Hepatocyte (in vitro differentiated cells): Measurements from ENCODE around the gene RASAL3. TPM values are rescaled to one million over a fixed set of nuclear protein-coding genes. Genes with fewer than 3 reads are reported as not detected.

Source experiments
- DNase-seq: peaks from one replicate; pipeline ENCODE4 v3.0.0-alpha.2; 2016; ENCODE audit warnings: low spot score
- H2AFZ ChIP-seq: fragments of 200-600 bp; sonication (generic); 2 replicates; pipeline ENCODE4 v1.6.0; 2016; ENCODE audit warnings: antibody characterized with exemption, mild to moderate bottlenecking
- H3K27ac ChIP-seq: fragments of 200-600 bp; sonication (generic); 2 replicates; pipeline ENCODE4 v1.5.1; 2016; ENCODE audit warnings: mild to moderate bottlenecking
- H3K27me3 ChIP-seq: fragments of 200-600 bp; sonication (generic); 2 replicates; pipeline ENCODE4 v1.6.1; 2016
- H3K36me3 ChIP-seq: fragments of 200-600 bp; sonication (generic); replicated peaks from 2 replicates; pipeline ENCODE4 v1.5.1; 2016; ENCODE audit warnings: low read depth; ENCODE audit not compliant: insufficient read depth
- H3K4me1 ChIP-seq: fragments of 200-600 bp; sonication (generic); 2 replicates; pipeline ENCODE4 v1.5.1; 2016; ENCODE audit warnings: mild to moderate bottlenecking, moderate library complexity; ENCODE audit not compliant: insufficient read depth
- H3K4me2 ChIP-seq: fragments of 200-600 bp; sonication (generic); 2 replicates; pipeline ENCODE4 v1.6.0; 2016
- H3K4me3 ChIP-seq: fragments of 200-600 bp; sonication (generic); 2 replicates; pipeline ENCODE4 v1.5.1; 2016; ENCODE audit warnings: mild to moderate bottlenecking
- H3K79me2 ChIP-seq: fragments of 200-600 bp; sonication (generic); 2 replicates; pipeline ENCODE4 v1.6.0; 2017; ENCODE audit warnings: mild to moderate bottlenecking
- H3K9me2 ChIP-seq: fragments of 200-600 bp; sonication (generic); replicated peaks from 2 replicates; pipeline ENCODE4 v1.6.0; 2017; ENCODE audit warnings: mild to moderate bottlenecking; ENCODE audit not compliant: insufficient read depth
- H3K9me3 ChIP-seq: fragments of 200-600 bp; sonication (generic); 2 replicates; pipeline ENCODE4 v1.5.1; 2016; ENCODE audit warnings: low read depth, mild to moderate bottlenecking
- H4K20me1 ChIP-seq: fragments of 200-600 bp; sonication (generic); 2 replicates; pipeline ENCODE4 v1.6.0; 2016; ENCODE audit warnings: mild to moderate bottlenecking; ENCODE audit not compliant: insufficient read depth, poor library complexity, severe bottlenecking
- CTCF ChIP-seq: fragments of 200-600 bp; sonication (generic); IDR thresholded peaks from 2 replicates; pipeline ENCODE4 v1.5.1; 2016; ENCODE audit warnings: antibody characterized with exemption, mild to moderate bottlenecking; ENCODE audit not compliant: poor library complexity
- EZH2 ChIP-seq: fragments of 200-600 bp; sonication (generic); IDR thresholded peaks from 2 replicates; pipeline ENCODE4 v1.6.1; 2016; ENCODE audit warnings: antibody characterized with exemption, mild to moderate bottlenecking, borderline replicate concordance
- EZH2phosphoT487 ChIP-seq: fragments of 200-600 bp; sonication (generic); IDR thresholded peaks from one replicate; pipeline ENCODE4 v1.6.1; 2018; ENCODE audit warnings: antibody characterized with exemption, mild to moderate bottlenecking, low read depth, moderate library complexity; ENCODE audit not compliant: unreplicated experiment, severe bottlenecking
- whole genome bisulfite sequencing: methylation state at CpG from one replicate; pipeline ENCODE4 v1.1.6; 2016; ENCODE audit warnings: low lambda C conversion rate; ENCODE audit errors: missing lambda C conversion rate; 5-methylcytosine and 5-hydroxymethylcytosine counted together
- polyA plus RNA-seq: library from polyadenylated mRNA; unstranded; fragments of >200 nt; fragmentation: Nextera tagmentation; extraction: Ambion mirVana; gene quantifications from 2 replicates; pipeline ENCODE4 v1.2.1, GENCODE V29; 2016
- total RNA-seq: library from RNA; depleted of rRNA; stranded (reverse); fragments of >200 nt; gene quantifications from 2 replicates; pipeline ENCODE4 v1.2.3, GENCODE V29; 2014

The RASAL3 gene
- total and polyA plus RNA-seq, 2 experiments from 2014 or later = 0.07 to 0.23 TPM

GRCh38 chr19:15443325-15443724 is 21.0 kb downstream of the RASAL3 start:
- Histone ChIP-seq H3K79me2 (no peaks in the 10 kb centered on the region), H3K4me3 (no peak overlapping the region), H3K9me3 (no peaks in the 10 kb centered on the region), H4K20me1 (no peaks in the 10 kb centered on the region), H3K27ac (no peak overlapping the region), H3K4me2 (no peak overlapping the region), H3K4me1 (no peaks in the 10 kb centered on the region), H3K9me2 (no peaks in the 10 kb centered on the region), H3K27me3 (no peaks in the 10 kb centered on the region), H2AFZ (no peak overlapping the region), H3K36me3 (no peaks in the 10 kb centered on the region)
- DNase-seq = no peak
- no peak for TF ChIP-seq EZH2phosphoT487
- no peak for TF ChIP-seq CTCF
- no peak for TF ChIP-seq EZH2
- WGBS = 92% methylated on average over 3 of the region's 3 CpGs

GRCh38 chr19:15442142-15442920 is 22.0 kb downstream of the RASAL3 start:
- no peak for TF ChIP-seq CTCF
- TF ChIP-seq EZH2phosphoT487 = no peak
- TF ChIP-seq EZH2 = no peak
- H3K4me3 ChIP-seq = no peak overlapping the region
- H3K9me3 ChIP-seq = no peaks in the 10 kb centered on the region
- DNase-seq = no peak
- WGBS = 89% methylated on average over 7 of the region's 13 CpGs
- H3K4me1 ChIP-seq = no peaks in the 10 kb centered on the region
- H3K36me3 ChIP-seq = no peaks in the 10 kb centered on the region
- no peak overlapping the region for H2AFZ ChIP-seq
- H3K79me2 ChIP-seq = no peaks in the 10 kb centered on the region
- H3K4me2 ChIP-seq = no peak overlapping the region
- H3K27me3 ChIP-seq = no peaks in the 10 kb centered on the region
- H4K20me1 ChIP-seq = no peaks in the 10 kb centered on the region
- H3K9me2 ChIP-seq = no peaks in the 10 kb centered on the region
- no peak overlapping the region for H3K27ac ChIP-seq

- no peak for DNase-seq
- Histone ChIP-seq H3K36me3 (no peaks in the 10 kb centered on the region), H3K4me3 (no peak overlapping the region), H3K27ac (no peak overlapping the region), H3K9me2 (no peaks in the 10 kb centered on the region), H3K79me2 (no peaks in the 10 kb centered on the region), H2AFZ (no peak overlapping the region), H3K27me3 (no peaks in the 10 kb centered on the region), H3K4me2 (no peak overlapping the region), H3K9me3 (no peaks in the 10 kb centered on the region), H4K20me1 (no peaks in the 10 kb centered on the region), H3K4me1 (no peaks in the 10 kb centered on the region)
- WGBS = 93% methylated on average over 3 of the region's 3 CpGs
- TF ChIP-seq CTCF (no peak), EZH2 (no peak), EZH2phosphoT487 (no peak)
Measured at GRCh38 chr19:15441317-15441716, 23.0 kb downstream of the RASAL3 start.
